ENCODE data around the gene TTC22.

Gene TTC22

GRCh38 chr1:54819733-54820132 lies 18.6 kb upstream of the TTC22 start:
- TF ChIP-seq CTCF (IDR thresholded peaks at IDR 0.05; ENCODE audit: low read depth, low read length, missing control alignments), result no peak
- no peak overlapping the region for H3K4me3 ChIP-seq (ENCODE audit: low read depth, low read length)
- DNase-seq (ENCODE audit: low read depth), result no peak
- in situ Hi-C loops (cut with HindIII; ENCODE audit: low sequenced_read_pairs), result no loop called here

GRCh38 chr1:54819195-54819536 lies 18.0 kb upstream of the TTC22 start:
- no peak for TF ChIP-seq CTCF (IDR thresholded peaks at IDR 0.05; ENCODE audit: low read depth, low read length, missing control alignments)
- H3K4me3 ChIP-seq (ENCODE audit: low read depth, low read length), result no peak overlapping the region
- in situ Hi-C loops (cut with HindIII; ENCODE audit: low sequenced_read_pairs), result no loop called here
- DNase-seq (ENCODE audit: low read depth), result no peak

- in situ Hi-C loops (cut with HindIII; ENCODE audit: low sequenced_read_pairs), result no loop called here
- no peak for TF ChIP-seq CTCF (IDR thresholded peaks at IDR 0.05; ENCODE audit: low read depth, low read length, missing control alignments)
- no peak overlapping the region for H3K4me3 ChIP-seq (ENCODE audit: low read depth, low read length)
- no peak for DNase-seq (ENCODE audit: low read depth)
Measured at GRCh38 chr1:54818461-54819194, 17.5 kb upstream of the TTC22 start.

GRCh38 chr1:54816951-54817350 lies 15.8 kb upstream of the TTC22 start:
- no peak overlapping the region for H3K4me3 ChIP-seq (ENCODE audit: low read depth, low read length)
- DNase-seq (ENCODE audit: low read depth), result no peak
- no peak for TF ChIP-seq CTCF (IDR thresholded peaks at IDR 0.05; ENCODE audit: low read depth, low read length, missing control alignments)
- in situ Hi-C loops (cut with HindIII; ENCODE audit: low sequenced_read_pairs), result no loop called here

- TF ChIP-seq CTCF (IDR thresholded peaks at IDR 0.05; ENCODE audit: low read depth, low read length, missing control alignments), result no peak
- H3K4me3 ChIP-seq (ENCODE audit: low read depth, low read length), result no peak overlapping the region
- in situ Hi-C loops (cut with HindIII; ENCODE audit: low sequenced_read_pairs), result no loop called here
- no peak for DNase-seq (ENCODE audit: low read depth)
Measured at GRCh38 chr1:54816130-54816529, 15.0 kb upstream of the TTC22 start.

- no peak overlapping the region for H3K4me3 ChIP-seq (ENCODE audit: low read depth, low read length)
- TF ChIP-seq CTCF (IDR thresholded peaks at IDR 0.05; ENCODE audit: low read depth, low read length, missing control alignments), result no peak
- in situ Hi-C loops (cut with HindIII; ENCODE audit: low sequenced_read_pairs), result no loop called here
- DNase-seq (ENCODE audit: low read depth), result no peak
Measured at GRCh38 chr1:54815086-54815876, 14.2 kb upstream of the TTC22 start.

All from astrocyte of the cerebellum (primary cell).